Lower leg skin (tissue), 3 donors: Measurements from ENCODE around the gene SLAIN2.

ENCODE experiments used
- POLR2A ChIP-seq, 2 donors: fragments of 450-650 bp; IDR thresholded peaks; one replicate each; pipeline ENCODE4 v1.6.1; 2016 to 2017; ENCODE audit warnings: antibody characterized with exemption in 2 of 2, mild to moderate bottlenecking in 1 of 2, moderate library complexity in 1 of 2
- TF ChIP-seq, protein P1 (sequence below), 3 donors: fragments of 450-650 bp; IDR thresholded peaks; one replicate each; pipeline ENCODE4 v1.5.1; 2016; ENCODE audit warnings: antibody characterized with exemption in 3 of 3, mild to moderate bottlenecking in 3 of 3, moderate library complexity in 2 of 3

DNA sequence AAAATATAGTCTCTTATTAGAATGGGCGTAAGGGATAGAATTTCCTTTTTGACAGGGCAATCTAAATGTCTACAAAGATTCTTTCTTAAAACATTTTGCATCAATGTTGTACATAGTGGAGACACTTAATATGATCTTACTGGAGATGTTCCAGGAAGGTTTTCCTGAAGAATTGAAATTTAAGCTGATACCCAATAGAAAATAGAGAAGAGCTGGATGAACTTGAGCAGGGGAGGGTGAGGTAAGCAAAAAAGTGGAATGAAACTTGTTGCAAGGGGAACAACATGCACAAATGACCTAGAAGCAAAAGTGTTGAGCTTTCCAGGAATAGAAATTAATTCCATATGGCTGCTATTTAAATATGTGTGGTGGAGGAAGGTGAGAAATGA lies 19.7 kb downstream of the SLAIN2 start:
- TF ChIP-seq, protein P1, sequence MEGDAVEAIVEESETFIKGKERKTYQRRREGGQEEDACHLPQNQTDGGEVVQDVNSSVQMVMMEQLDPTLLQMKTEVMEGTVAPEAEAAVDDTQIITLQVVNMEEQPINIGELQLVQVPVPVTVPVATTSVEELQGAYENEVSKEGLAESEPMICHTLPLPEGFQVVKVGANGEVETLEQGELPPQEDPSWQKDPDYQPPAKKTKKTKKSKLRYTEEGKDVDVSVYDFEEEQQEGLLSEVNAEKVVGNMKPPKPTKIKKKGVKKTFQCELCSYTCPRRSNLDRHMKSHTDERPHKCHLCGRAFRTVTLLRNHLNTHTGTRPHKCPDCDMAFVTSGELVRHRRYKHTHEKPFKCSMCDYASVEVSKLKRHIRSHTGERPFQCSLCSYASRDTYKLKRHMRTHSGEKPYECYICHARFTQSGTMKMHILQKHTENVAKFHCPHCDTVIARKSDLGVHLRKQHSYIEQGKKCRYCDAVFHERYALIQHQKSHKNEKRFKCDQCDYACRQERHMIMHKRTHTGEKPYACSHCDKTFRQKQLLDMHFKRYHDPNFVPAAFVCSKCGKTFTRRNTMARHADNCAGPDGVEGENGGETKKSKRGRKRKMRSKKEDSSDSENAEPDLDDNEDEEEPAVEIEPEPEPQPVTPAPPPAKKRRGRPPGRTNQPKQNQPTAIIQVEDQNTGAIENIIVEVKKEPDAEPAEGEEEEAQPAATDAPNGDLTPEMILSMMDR (IDR thresholded peaks at IDR 0.05): no peak
- TF ChIP-seq POLR2A (IDR thresholded peaks at IDR 0.05): no peak
